A204.1 (cell line): ENCODE data around the gene RHOC.

ENCODE experiments used
- FAIRE-seq: peaks from 2 replicates; lab custom pipeline; 2012; peaks lifted over from hg19 to GRCh38; lab: Jason Lieb, UNC

RHOC gene

DNA sequence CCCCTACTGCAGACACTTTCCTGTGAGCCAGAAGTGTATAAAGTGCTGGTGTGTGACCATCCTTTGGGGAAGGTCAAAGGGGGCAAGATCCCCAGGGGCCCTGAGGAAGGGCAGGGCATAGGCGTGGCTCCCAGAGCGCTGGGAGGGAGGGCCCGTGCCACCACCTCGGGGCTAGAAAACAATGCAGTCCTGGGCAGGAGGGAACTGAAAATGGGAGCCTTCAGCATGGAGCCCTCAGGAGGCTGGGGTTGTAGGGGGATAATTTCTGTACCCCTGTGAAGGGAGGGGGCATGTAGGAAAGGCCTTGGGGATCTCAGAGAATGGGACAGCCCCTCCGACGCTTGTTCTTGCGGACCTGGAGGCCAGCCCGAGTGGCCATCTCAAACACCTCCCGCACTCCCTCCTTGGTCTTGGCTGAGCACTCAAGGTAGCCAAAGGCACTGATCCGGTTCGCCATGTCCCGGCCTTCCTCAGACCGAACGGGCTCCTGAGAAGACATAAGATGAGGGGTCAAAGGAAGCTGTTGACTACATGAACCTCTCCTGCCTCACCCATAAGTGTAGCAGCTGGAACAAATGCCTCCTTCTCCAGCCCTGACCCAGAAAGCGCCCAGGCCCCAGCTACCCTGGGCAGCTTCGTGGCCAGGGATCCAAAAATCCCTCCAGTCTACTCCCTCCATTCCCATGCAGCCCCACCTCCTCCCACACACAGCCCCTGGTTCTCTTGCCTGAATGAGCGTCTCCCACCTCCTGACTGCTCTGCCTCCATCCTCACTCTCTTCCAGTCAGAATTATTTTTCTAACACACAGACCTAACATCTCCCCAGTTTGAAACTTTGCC is 5.5 kb downstream of the RHOC start:
- no peak for FAIRE-seq

DNA sequence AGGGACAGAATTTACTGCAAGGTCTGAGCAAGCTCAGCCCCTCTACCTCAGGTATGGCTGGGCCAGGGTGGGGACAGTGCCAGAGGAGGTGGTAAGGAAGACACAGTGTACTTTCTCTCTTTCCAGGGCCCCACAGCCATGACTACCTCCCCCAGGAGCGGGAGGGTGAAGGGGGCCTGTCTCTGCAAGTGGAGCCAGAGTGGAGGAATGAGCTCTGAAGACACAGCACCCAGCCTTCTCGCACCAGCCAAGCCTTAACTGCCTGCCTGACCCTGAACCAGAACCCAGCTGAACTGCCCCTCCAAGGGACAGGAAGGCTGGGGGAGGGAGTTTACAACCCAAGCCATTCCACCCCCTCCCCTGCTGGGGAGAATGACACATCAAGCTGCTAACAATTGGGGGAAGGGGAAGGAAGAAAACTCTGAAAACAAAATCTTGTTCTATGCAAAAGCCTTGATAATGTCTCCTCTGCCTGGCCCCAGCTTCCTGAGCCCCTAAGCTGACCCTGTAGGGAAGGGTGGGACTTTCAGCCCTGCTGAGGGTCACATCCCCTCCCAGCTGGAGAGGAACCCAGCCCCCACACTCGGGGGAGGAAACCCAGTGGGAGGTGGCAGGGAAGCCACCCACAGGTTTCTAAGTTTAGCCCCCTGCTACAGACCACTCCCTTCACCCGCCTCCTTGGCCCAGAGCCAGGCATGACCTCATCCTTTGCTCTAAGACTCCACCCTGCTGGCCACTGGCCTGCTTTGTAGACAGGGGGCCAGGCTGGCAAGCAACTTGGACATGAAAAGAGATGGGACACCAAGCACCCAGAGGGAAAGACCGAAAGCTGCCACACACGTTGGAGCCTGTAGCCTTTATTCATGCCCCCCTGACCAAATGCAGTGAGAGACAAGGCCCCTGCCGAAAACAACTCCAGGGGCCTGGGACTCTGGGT is 6.4 kb downstream of the RHOC start:
- no peak for FAIRE-seq

DNA sequence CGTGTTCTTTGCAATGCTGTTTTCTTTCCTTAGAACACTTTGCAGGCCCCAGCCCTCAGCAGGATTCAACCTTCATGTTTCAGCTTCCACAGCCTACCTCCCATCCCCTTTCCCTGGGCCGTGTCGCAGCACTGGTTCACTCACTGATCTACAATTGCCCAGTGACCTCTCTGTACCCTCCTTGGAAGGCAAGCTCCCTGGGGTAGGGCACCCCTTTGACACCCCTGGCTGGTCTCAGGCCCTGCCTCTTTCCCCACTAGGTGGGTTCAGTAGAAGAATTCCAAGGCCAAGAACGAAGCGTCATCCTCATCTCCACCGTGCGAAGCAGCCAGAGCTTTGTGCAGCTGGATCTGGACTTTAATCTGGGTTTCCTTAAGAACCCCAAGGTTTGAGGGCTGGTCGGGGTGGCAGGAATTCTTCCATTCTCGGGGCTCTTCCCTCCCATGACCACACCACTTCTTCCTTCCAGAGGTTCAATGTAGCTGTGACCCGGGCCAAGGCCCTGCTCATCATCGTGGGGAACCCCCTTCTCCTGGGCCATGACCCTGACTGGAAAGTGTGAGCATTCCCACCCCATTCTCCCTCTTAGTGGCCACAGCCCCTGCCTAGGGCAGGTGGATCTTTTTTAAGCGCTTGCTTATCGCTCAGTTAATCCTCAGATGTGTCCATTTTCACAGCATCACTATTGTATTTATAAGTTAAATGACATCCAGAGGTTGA is 7.3 kb downstream of the RHOC start:
- no peak for FAIRE-seq

DNA sequence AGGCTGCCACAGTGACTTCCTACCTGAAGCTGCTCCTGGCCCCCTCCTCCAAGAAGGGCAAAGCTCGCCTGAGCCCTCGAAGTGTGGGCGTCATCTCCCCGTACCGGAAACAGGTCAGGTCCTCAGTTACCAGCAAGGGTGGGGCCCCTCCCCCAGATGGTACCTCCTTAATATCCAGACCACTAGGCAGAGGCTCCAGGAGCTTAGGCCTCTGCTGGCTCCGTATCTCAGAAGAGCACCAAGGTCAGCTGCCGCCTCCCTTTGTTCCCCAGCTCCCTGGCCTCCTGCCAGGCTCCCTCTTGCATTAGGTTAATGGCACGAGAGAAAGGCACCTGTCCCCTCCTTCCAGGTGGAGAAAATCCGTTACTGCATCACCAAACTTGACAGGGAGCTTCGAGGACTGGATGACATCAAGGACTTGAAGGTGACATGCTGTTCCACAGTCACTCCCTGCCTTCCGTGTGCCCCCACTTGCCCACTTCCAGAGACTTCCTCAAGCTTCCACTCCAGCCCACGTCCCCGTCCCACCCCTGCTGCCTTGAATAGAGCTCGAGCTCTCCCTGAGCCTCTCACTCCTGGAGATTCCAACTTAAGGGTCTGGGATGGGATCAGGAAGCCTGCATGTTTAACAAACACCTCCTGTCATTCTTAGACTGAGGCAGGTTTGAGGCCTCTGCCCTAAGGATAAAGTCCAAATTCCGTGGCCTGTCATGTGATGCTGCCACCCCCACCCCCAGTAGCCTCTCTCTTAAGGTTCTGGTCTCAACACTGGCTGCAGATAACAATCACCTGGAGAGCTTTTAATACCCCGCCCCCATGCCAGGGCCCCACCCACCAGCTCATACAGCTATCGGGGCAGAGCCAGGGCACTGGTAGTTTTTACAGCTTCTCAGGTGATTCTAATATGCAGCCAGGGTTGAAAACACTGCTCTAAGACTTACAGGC is 8.3 kb downstream of the RHOC start:
- no peak for FAIRE-seq

DNA sequence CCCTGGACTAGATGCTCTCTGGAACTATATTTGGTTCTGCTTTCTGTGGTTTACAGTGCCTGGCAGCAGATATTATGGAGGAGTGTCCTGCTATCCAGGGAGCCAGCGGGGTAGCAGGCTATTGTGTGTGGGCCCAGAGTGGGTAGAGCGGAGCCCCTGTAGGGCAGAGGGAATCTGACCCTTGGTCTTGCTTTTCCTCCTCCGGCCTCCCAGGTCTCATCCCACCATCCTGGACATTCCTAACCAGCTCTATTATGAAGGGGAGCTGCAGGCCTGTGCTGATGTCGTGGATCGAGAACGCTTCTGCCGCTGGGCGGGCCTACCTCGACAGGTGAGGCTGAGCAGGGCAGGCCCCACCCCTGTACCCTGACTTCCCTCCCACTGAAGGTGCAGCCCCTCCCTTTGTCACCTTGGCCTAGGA is 9.1 kb downstream of the RHOC start:
- FAIRE-seq: no peak

DNA sequence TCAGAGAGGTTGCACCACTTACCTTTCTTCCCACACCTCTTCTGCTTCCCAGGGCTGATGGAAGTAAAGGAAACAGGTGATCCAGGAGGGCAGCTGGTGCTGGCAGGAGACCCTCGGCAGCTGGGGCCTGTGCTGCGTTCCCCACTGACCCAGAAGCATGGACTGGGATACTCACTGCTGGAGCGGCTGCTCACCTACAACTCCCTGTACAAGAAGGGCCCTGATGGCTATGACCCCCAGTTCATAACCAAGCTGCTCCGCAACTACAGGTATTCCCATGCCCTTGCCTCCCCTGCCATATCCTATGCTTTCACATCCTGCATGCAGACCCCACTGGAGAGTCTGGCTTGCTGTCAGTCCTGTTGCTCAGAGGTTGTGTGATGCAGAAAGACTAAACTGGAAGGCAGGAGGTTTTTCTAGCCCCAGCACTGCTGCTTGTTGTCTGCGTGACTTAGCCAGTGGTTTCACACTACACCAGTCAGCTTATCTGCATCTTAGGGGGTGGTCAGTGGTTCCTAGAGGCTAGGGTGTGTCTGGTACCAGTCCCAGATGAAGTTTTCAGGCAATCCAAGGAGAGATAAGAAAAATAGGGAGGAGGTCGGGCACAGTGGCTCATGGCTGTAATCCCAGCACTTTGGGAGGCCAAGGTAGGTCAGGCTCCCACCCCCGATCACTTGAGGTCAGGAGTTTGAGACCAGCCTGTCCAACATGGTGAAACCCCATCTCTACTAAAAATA is 10.2 kb downstream of the RHOC start:
- no peak for FAIRE-seq

DNA sequence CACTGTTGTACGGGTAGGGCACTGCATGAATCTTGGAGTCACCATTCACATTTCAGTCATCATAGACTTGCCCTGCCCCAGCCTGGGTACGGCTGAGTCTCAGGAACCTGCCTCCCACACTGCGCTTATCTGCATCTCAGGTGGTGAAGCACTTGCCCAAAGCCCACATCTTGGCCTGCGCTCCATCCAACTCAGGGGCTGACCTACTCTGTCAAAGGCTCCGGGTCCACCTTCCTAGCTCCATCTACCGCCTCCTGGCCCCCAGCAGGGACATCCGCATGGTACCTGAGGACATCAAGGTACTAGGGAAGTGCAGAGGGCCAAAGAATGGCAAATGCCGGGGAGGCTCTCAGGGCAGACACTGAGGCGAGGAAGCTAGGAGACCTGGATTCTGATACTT is 11.7 kb downstream of the RHOC start:
- no peak for FAIRE-seq

DNA sequence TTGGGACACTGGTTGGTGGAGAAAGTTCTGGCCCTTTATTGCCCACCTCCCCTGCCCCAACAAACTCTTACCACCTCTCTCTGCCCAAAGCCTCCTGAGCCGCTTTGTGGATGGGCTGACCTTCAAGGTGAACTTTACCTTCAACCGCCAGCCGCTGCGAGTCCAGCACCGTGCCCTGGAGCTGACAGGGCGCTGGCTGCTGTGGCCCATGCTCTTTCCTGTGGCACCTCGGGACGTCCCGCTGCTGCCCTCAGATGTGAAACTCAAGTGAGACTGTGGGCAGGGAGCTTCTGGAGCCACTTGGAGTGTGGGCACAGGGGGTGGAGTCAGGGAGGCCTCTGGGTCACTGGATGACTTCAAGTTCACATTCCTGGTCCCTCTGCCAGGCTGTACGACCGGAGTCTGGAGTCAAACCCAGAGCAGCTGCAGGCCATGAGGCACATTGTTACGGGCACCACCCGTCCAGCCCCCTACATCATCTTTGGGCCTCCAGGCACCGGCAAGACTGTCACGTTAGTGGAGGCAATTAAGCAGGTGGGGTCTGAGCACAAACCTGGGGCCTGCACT is 12.5 kb downstream of the RHOC start:
- no peak for FAIRE-seq

DNA sequence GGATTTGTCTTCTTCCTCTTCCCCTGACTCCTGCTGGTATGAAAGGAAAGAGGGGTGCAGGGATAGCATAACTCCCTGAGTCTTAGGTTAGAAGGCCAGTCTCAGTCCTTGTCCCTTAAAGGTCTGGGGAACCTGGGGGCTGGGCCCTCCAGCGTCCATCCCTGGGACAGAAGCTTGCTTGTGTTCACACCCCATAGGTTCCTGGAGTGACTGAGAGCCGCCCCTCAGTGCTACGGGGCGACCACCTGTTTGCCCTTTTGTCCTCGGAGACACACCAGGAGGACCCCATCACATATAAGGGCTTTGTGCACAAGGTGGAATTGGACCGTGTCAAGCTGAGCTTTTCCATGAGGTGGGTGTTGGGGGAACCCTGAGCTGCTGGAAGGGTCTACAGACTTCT is 13.1 kb downstream of the RHOC start:
- FAIRE-seq: no peak

DNA sequence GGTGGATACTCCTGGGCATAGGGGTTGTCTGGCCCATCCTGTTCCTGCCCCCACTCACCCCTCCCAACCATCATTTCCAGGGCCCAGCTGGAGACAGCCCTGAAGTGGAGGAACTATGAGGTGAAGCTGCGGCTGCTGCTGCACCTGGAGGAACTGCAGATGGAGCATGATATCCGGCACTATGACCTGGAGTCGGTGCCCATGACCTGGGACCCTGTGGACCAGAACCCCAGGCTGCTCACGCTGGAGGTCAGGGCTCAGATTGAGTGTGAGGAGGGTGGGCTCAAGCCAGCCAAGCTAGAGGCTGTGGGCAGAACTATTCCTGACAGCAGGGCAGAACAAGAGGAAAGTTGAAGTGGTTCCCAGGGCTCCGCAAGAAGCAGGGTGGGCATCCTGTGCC is 14.2 kb downstream of the RHOC start:
- no peak for FAIRE-seq

DNA sequence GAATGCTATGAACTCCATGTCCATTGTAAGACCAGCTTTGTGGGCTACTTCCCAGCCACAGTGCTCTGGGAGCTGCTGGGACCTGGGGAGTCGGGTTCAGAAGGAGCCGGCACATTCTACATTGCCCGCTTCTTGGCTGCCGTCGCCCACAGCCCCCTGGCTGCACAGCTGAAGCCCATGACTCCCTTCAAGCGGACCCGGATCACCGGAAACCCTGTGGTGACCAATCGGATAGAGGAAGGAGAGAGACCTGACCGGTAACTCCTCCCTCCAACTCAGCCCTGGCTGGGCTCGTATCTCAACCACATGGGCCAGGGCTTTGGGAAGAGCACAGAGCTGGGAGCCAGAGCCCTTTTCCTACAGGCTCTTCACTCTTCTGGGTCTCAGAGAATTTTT is 17.1 kb downstream of the RHOC start:
- FAIRE-seq: no peak

DNA sequence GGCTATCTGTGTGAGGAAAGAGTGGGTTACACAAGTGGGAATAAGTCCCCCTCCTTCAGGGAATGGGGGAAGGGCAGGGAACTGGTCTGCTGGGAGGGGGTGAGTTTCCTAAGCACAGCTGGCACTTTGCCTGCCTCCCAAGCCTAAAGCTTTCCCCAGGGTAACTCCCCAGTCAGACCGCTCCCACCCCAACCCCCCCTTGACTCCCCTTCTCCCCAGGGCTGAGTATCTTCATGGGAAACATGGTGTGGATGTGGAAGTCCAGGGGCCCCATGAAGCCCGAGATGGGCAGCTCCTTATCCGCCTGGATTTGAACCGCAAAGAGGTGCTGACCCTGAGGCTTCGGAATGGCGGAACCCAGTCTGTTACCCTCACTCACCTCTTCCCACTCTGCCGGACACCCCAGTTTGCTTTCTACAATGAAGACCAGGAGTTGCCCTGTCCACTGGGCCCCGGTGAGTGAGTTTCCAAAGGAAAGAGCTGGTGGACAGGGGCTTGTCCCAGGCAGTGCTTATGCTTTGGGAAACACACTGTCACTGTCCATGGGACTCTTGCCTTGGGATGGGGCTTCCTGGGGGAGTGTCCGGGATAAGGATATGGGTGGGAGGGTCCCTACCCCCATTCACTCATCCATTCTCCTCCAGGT is 17.6 kb downstream of the RHOC start:
- no peak for FAIRE-seq

DNA sequence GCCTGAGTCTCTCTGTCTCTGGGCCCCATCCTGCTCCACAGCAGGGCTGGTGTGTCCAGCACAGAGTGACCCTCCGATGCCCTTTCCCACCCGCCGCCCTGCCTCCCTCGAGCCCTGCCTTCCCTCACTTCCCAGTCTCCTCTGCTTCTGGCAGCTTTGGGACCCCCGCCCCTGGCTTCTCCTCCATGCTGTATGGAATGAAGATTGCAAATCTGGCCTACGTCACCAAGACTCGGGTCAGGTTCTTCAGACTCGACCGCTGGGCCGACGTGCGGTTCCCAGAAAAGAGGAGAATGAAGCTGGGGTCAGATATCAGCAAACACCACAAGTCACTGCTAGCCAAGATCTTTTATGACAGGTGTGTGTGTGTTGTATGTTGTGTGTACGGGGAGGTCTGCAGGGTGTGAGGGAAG is 18.1 kb downstream of the RHOC start:
- no peak for FAIRE-seq

DNA sequence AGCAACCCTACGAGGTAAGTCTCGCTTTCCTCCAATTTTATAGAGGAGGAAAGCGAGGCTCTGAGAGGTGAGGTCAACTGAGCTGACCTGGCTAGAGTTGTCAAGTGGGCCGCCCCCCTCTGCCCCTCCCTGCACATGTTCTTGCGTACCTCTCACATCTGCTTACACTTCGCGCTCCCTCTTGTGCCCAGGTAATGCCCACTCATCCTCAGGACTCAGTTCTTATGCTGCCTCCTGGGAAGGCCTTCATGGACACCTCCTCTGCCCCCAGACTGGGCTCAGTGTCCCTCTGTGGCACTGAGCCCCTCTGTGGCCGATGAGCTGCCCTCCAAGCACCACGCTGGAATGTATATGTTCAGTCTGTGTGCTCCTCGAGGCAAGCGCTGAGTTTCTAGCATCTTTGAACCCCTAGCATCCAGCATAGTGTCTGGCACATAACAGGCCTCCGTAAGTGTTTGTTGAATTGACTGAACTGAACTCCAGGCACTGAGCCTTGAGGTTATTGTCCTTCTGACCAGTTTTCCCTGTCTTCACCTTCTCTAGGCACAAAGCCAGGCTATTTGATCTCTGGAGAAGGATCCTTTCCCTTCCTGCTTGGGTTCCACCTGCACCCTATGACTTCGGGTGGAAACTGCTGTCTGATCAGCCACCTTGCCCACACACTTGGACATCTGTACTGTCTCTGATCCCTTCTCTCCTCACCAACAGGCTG is 19.0 kb downstream of the RHOC start:
- FAIRE-seq: no peak

DNA sequence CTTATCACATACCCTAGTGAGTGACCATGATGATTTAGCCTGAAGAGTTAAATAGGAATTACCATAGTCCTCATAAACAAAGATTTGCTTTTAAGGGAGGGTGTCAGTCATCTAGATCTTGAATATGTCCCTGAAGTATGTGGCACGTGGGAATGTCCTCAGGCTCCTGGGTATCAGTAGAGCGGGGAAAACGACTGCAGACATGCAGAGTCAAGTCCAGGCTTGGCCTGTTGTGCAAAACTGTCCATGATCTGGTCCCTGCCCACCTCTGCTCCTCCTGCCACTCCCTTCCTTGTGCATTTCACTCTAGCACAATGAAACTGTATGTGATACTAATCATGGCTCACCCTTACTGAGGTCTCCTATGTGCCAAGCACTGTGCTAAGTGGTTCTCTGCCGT is 19.6 kb downstream of the RHOC start:
- no peak for FAIRE-seq

DNA sequence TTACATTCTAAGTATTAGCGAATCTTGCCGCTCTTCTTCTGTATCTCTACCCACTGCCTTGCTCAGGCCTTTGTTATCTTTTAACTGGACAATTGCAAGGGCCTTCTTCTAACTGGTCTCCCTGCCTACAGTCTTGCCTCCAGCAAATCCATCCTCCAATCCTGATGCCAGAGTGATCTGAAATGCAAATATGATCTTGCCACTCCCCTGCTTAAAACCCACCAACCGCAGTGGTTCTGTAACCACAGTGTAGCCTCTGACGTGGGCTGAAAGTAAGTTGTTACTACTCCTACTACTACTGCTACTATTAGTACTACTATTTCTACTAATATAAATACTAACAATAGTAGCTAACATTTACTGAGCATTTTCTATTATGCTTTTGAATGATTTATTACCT is 20.1 kb downstream of the RHOC start:
- FAIRE-seq: no peak

DNA sequence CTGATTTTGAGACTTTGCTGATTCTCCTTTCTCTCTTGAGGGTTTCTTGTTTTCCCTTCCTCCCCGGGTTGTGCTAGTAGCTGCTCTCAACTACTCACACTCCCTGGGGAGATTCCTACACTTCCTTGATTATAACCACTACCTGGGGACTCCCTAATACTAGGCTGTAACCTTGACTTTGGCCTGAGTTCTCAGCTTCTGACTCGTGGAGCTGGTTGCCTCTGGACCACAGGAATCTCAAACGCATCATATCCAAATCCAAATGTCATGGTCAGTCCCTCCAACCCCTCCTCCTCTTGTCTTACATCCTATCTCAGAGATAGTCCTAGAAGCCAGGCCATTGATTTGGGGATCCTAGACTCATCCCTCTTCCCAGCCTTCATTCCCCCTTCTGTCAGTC is 20.5 kb downstream of the RHOC start:
- FAIRE-seq: no peak

DNA sequence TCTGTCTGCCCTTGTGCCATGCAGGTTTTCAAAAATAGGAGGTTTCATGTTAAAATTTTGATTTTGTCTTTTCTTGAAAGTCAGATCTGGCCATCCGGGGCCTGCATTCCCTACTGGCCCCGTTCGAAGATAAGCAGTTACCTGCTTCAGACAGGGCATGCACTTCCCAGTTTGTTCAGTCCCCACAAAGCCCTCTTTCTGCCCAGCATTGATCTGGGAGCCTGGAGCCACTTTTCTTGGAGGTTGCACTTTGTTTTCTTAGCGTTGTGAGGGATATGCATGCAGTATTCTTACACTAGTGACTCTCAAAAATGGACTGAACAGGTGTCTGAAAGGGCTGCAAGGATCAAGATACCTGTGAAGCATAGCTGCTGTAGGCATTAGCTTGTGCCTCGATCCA is 21.0 kb downstream of the RHOC start:
- FAIRE-seq: no peak

DNA sequence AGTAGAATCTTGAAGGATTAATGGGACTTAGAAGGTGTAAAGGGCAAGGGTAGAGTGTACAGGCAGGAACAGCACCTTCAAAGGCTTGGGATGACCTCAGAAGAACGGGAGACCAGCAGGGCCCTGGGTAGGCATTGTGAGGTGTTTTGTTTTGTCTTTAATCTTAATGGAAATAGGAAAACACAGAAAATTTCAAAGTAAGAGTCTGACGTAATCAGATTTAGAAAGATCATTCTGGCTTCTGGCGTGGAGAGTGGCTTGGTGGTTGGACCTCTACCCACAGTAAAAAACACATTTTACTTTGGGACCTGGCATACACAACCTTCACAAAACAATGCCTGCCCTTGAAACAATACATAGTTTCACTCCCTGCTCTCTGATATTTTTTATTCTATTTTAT is 28.3 kb downstream of the RHOC start:
- FAIRE-seq: no peak
